NCI-H128 (cell line): ENCODE data around the gene PADI6.
"Not testable (repeated sequence)": the region's sequence is repeated elsewhere in the genome, so short reads cannot be mapped to it uniquely, and the experiment has no call there.

Experiments
- DNase-seq: peaks from one replicate; lab custom pipeline; 2025; ENCODE audit not compliant: unreplicated experiment; lab: John Stamatoyannopoulos, UW

Gene PADI6

DNA sequence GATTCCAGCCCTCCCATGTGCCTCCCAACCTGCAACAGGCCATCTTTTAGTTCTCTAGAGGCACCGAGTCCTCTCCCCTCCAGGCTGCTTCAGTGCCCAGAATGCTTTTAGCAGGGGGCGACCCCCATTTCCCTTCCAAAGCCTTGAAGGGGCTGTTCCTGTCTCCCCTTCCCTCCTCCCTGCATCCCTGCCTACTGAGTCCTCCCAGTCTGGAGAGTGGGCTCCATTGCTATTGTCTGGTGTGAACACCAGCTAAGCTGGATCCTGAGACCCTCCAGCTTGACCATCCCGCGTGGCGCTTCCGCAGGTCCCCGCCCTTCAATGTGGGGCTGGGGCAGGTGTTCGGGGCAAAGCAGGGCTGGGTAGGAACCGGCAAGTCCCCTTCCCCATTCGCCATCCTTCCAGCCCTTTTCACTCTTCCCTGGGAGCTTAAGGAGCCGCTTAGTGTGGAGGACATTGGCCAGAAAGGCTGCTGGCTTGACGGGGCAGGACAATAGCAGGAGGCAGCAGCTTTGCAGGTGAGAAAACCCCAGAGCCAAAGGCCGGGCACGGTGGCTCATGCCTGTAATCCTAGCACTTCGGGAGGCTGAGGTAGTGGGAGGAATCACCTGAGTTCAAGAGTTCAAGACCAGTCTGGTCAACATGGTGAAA, 32.2 kb downstream of the PADI6 start:
- DNase-seq = no peak

DNA sequence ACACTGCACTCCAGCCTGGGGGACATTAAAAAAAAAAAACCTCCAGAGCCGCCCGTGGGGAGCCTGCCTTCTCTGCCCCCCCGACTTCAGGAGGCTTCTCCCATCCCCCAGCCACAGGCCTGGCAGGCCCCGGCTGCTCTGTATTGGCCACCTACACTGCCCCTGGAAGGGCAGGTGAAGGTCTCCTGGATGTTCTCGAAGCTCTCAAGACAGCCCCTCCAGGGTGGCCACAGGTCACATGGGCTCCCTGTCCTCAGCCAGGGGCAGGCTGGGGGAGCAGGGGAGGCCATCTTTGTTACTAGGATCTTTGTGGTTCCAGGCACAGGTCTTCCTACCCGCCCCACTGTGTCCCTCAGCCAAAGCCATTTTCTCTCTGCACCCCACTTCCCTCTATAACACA, 32.8 kb downstream of the PADI6 start:
- no peak for DNase-seq

DNA sequence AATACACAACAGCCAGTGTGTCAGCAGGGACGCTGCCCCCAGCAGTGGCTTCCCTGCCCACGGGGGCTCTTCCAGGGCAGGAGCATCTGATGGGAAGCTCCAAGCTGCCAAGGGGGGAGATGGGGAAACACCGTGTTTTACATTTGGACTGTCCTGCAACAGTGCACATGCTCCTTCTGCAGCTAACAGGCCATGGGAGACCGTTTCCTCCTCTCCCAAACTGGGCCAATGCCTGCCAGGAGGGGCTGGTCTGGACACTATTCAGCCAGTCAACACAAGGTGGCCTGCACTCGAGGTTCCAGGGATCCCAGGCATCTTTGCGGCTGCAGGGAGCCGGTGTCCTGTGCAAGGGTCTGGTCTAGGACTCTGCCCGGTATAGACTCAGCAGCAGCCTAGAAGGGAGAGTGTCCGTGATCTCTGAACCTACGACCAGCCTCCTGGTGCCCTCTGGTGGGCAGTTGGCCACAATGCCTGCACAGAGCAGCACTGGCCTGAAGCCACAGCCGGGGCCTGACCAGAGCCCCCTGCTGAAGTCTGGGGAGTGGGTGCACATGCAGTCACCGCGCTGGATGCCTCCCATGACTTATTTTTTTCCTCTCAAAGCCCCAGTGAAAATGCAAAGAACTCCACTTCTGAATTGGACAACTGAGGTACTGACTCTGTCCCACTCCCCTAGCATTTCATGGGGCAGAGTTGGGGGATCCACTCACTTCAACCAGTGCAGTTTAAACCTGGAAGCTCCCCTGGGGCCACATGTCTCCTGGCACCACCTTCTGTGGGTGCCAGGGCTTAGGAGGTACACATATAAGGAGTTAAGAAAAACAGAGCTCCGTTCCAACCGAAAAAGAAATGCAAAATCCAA, 34.1 kb downstream of the PADI6 start:
- peak; percentile 9 for DNase-seq

DNA sequence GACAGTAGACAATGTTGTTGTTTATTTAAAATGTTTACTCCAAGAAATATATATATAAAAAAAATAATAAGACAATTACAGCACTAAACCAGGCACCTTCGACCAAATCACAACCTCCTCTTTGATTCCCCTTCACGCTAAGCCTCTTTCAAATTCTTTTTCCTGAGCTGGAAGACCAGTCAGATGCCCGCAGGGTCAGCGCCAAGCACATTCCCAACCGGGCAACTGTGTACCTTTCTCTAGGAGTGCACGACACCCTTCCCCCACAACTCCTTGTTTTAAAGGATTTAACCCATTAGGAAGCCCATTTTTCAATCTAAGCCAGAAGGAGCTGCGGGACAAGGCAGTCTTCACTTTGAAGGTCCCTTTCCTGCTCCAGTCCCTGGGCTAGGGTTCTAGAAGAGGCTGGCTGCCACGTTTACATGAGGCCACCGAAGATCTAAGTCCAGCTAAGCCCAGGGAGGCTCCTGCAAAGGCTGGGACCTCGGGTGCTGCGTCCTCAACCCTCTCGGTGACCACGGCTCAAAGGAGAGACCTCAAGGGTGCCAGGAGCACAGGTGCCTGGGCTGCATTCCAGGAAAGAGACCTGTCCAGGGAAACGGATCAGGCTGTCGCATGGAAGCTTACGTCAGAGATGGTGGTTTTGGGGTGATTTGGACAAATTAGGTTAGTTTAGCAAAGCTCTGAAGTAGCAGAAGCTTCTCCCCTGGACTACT, 34.9 kb downstream of the PADI6 start:
- DNase-seq = not testable (repeated sequence)

DNA sequence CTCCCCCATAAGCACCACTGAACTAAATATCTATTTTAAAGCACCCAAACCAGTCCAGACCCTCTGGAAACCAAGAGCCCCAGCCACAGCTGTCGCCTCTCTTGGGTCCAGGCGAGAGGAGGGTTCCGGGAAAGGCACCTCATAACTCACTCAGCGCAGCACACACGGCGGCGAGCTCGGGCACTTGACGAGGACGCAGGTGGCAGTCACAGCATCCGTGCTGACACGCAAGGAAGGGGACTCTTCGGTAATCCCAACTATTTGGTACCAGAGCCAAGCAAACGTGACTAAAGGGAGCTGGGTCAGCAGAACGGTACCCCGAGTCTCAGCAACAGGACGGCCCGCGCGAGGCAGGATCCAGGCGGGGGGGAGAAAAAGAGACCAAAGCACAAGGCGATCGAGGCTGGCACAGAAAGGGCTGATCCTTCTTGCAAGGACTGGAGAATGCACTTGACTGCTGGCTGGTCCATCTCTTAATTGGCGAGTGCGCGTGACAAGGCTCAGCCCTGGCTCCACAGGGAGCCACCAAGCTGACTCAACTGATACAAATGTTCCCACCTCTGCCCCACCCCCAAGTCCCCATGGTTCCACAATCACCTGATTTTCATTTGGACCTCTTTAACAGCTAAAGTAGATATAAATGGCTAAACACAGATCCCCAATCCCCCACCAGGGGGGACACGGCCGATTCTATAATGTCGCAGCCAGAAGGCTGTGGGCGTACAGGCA, 36.0 kb downstream of the PADI6 start:
- DNase-seq = not testable (repeated sequence)

DNA sequence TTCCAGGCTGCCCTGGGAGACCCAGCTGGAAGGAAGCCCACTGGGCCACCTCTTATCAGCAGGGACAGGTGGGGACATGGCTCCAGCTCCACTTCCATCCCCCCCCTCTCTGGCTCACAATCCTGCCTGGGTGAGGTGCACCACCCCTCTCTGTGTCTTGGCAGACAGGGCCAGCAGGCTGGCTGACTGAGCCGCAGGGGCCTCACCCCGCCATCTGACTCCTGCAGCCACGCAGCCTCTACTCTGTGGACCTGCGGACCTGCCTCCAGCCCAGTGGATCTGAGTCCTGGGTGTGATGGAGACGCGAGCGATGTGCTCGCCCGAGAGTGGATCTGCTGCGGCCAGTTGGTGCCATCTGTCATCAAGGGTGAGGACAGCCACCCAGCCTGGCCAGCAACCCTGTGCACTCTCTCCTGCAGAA, 37.4 kb downstream of the PADI6 start:
- no peak for DNase-seq

DNA sequence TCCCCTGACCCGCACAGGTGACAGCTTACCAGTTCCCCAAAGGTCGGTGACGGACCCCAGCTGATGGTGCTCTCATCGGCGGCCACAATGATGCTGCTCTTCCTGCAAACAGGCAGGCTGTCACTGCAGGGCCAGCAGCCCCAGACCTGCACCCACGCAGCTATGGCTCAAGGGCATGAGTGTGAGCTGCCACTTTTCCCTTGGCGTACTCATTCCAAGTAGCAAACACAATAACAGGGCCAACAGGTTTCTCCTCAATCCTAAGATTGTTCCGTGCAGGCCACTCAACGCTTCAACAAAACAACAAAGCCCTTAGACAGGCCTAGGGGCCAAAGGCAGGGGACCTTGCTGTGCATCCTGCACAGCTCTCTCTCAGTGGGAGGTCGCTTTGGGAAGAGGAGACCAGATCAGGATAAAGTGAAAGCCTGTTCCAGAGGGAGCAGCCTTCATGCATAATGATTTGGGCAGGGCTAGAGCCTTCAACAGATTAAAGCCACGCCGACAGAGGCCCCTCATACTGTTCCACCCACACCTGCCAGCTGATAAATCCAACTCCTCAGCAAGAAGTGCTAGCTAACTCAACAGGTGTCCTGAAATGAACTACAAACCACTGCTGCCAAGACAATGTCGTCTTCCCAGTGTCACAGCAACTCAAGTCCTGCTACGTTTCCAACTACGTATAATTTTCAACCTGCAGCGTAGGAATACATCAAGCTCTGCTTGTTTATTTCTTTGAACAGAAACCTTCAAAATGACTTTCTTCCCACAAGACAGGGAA, 40.3 kb downstream of the PADI6 start:
- DNase-seq = no peak

DNA sequence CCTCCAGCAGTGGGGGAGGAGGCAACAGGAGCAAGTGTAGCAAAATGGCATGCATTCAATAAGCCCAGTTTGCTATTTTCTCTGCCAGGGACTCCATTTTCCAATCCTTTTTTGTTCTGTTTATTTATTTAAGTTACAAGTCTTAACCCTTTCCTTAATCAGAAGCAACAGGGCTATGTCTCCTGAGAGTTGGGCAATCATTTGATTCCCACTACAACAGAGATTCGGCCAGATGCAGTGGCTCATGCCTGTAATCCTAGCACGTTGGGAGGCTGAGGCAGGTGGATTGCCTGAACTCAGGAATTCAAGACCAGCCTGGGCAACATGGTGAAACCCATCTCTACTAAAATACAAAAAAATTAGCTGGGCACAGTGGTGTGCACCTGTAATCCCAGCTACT, 42.0 kb downstream of the PADI6 start:
- DNase-seq = no peak

DNA sequence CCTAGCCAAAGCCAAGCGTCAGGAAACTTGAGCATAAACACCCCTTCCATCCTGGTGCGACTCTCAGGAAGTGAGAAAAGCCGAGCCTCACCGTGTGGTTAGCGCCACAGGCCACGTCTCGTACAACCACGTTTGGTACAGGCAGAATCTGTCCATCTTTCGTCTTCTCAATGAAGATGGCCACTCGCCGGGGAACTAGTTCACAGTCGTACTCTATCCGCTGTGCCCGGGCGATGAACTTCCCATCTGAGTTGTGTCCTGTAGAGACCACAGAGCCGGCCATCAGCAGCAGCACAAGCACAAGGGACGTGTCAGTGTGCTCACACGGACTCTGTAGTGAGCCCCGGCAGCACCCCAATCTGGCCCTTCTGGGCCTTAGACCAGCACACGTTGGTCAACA, 44.4 kb downstream of the PADI6 start:
- DNase-seq = no peak

DNA sequence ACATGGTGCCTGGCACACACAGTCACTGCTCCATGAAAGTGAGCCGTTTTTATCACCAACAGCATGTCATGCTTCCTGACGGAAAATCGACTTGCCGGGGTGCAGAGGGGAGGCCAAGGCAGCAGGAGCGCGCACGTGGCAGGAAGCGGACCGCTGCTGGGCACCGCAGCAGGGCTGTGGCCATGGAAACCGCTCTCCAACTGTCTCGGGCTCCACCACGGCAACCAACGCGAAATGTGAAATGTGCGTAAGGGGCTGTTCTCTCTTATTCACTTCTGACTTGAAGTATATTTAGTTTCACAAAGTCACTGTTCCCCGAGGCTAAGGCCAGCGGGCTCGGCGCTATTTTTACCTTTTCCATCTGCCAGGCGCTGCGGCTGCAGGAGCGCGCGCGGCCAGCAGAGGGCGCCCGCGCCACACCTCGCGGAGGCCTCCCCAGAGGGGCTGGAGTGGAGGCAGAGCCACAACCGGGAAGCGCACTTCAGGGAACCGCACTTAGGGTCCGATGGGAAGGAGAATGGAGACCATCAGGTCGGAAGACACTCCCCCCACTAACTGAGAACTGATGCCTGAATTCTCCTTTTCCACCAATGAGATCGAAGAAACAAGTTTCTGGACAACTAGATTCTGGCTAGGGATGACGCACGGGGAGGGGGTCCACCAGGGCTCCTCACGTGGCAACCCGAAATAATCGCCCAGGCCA, 47.8 kb downstream of the PADI6 start:
- DNase-seq = peak; percentile 38

DNA sequence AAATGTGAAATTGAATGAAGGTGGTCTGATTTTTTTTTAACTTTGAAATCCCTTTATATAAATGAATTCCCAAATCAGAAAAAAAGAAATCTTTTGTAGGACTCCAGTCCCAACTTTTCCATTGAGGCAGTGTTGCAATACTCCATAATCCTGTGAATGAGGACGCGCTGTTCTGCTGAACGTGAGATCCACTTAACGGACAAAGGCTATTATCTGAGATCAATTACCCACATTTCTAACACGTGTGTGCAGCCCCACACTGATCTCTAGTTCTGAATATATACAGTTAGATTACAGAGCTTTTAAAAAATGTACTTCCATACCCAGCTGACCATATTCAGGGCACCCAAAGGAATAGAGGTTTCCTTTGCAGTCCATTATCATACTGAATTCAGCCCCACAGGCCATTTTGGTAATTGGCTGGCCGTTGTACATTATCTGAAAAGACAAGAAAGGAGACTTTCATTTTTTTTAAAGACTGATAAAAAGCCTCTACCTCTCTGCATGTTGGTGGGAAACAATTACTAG, 48.5 kb downstream of the PADI6 start:
- DNase-seq = no peak

DNA sequence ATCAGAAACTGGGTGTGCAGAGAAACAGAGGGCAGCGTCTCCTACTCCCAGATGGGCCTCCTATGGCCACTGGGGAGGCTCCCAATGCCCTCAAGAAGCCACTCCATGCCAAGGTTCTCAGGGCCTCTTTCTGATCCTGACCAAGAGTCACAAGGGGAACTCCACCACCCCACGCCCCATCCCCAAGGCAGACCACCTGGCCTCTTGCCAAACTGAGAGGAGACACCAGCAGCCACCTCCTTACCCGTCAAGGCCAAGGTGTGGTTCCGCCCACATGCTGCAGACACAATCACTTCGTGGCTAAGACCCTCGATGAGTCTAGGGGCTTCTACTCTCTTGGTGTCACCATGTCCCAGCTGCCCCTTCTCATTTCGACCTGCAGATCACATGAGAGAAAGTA, 50.5 kb downstream of the PADI6 start:
- DNase-seq = no peak

DNA sequence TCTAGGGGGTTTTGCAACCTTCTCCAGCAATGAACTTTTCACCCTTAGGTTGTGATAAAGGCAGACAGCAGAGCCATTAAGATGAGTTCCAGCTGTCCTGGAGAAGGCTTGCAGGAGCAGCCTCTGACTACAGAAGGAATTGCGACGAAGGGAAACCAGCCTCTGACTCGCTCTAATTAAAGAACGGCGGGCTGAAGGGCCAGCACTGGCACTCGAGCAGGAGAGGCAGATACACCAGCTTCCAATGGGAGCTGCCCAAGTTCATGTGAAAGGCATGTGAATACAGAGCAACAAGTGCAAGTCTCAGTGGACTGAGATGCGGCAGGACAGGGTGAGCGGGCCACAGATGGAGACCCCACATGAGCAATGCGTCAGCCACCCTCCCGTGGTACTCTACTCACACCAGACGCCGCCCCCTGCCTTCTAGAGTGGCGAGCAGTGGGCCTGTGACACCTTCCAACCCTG, 51.8 kb downstream of the PADI6 start:
- DNase-seq = no peak

DNA sequence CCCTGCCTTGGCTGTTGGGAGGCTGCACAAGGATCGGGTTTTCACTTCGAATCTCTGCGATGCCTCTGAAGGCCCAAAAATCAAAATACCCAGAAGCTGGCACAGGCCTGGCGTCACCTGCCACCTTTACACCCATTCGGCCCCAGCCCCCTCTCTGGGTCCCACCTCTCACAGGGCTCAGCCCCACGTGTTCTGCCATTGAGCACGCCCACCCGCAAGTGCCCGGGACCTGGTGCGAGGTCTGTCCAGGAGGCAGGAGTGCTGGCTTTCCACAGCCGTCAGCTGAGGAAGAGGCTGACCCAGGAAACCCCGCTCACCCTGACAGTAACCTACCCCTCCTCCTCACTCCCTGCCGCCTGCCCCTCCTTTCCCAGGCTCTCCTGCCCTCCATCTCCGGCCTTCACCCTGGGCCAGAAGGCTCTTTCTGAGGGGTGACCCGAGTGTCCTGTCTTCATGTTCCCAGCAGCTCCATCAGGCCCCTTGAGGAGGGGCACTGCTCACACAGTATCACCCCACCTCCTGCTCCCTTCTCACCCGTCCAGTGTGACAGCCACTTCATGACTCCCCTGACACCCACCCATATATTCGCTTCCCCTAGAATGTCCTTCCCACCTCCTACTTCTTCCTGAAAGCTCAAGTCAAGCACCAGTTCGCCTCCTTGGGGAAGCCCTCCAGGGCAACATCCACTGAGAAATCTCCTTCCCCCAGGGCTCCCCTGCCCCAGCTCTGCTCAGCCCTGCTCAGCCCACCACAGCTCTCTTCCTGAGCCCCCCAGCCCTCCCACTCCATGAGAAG, 54.0 kb downstream of the PADI6 start:
- DNase-seq = no peak

DNA sequence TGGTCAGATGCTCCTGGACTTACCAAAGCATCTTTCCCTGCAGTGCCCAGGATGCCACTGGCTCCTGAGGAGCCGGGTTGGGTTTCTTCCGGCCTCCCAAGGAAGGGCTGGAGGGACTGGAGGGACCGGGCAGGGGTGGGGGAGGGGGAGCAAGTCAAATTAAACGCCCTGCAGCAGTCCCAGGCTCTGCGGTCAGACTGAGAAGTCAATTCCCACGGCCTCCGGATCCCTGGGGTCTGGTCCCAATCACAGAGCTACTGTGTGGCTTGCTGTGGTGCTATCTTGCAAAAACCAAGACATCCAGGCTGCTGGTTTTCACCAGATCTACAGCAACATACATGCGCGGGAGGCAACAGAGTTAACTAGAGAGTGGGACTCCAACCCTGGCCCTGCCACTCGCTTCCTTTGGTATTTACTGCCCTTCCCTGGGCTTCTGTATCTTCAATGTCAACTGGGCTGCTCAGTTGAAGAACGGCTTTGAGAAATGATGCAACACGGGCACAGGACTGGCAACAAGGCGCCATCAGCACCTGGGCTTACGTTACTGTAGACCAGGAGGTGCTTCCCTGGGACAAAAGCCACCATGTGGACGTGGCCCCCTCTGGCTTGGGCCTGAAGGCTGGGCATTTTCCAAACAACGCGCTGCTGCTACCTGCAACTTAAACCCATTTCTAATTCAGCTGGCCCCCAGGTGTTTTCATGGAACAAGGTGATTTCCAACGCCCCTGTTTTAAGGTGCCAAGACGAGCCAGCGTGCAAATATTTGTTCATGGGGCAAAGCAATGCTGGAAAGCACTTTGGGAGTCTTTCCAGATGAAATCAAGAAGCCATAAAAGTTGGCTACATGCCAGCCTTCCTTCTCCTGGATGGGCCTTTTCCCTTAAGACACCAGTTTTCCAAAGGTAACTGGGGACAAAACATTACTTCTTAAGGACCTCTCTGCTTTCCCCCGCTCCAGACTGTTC, 56.0 kb downstream of the PADI6 start:
- no peak for DNase-seq

DNA sequence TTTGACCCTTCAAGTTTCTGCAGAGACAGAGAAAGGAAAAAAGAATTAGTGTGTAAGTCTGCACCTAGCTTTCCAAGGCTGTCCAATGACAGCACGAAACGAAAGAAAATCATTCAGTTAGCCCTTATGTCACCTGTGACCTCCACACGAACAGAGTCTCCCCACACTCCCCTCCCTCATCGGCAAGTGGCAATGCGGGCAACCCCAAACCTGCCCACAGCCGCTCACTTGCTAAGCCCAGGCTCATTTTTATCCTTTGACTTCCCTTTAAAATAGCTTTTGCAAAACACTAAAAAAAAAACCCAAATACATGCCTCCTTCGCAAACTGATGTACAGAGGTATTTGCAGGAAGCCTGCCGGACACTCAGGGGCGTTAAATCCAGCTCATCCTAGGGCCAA, 57.2 kb downstream of the PADI6 start:
- no peak for DNase-seq

DNA sequence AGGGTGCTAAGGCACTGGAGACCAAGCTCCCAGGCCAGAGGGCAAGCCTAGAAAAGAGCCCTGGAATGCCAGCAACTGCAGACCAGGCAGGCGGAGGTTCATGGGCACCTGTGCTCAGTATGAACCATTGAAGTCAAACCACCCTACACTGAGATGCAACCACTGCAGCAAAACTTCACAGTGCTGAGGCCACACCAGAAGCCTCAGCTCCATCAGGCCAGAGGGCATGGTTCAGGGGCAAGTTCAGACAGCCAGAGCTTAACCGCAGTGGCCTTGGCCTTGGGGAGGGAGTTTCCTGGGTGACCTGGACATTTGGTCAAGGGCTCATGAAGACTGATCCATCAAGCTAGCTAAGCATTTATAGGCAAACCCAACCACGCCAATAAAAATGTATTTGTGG, 60.4 kb downstream of the PADI6 start:
- DNase-seq = no peak

DNA sequence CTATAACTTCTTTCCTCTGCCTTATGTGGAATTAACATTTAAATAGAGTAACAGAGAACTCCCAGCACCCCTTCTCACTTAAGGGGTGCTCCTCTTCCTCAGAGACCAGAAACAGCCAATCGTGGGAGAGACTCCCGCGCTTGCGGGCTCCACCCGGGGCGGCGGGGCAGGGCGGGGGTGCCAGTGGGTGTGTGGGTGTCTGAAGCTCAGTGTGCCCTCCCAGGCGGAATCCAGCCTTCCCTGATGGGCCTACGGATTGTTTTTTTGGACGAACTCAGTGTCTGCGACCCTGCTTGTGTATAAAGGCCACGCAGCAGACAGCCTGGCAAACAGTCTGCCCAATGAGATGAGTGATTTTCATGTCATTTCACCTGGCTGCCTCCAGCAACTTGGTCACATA, 61.3 kb downstream of the PADI6 start:
- no peak for DNase-seq
